ENCODE data around the gene PYGM. TPM values are rescaled to one million over a fixed set of nuclear protein-coding genes. Genes with fewer than 3 reads are reported as not detected.

Gene PYGM
- polyA plus RNA-seq, 1 donor from 2014 or later = 2.0 TPM

- Mint-ChIP-seq H3K36me3 (peaks cover 4% of the 10 kb centered on the region), H3K4me3 (peak overlapping the region; percentile 93 to 99 (median 96)), H3K27me3 (no peaks in the 10 kb centered on the region), H3K9me3 (no peaks in the 10 kb centered on the region), H3K27ac (peak overlapping the region; percentile 98 to 100 (median 99)), H3K4me1 (peaks cover 2 to 24% (median 19%) of the 10 kb centered on the region in 3 donors)
Observed at GRCh38 chr11:64745189-64745520, 14.6 kb downstream of the PYGM start.

GRCh38 chr11:64744544-64745188, 15.1 kb downstream of the PYGM start:
- Mint-ChIP-seq H3K4me1 (peaks cover 0 to 23% (median 18%) of the 10 kb centered on the region in 3 donors), H3K9me3 (no peaks in the 10 kb centered on the region), H3K4me3 (peak overlapping the region; percentile 96 to 100 (median 98)), H3K27ac (peak overlapping the region; percentile 99 to 100 (median 99)), H3K36me3 (peaks cover 4% of the 10 kb centered on the region), H3K27me3 (no peaks in the 10 kb centered on the region)

- no peaks in the 10 kb centered on the region for H3K9me3 Mint-ChIP-seq
- H3K4me3 Mint-ChIP-seq = peak within 1 kb of the TSS; percentile 96 to 100 (median 98)
- H3K27ac Mint-ChIP-seq = peak within 1 kb of the TSS; percentile 99 to 100 (median 99)
- H3K36me3 Mint-ChIP-seq = peaks cover 3% of the 10 kb centered on the region
- peaks cover 0 to 25% (median 20%) of the 10 kb centered on the region in 3 donors for H3K4me1 Mint-ChIP-seq
- H3K27me3 Mint-ChIP-seq = no peaks in the 10 kb centered on the region
Observed at GRCh38 chr11:64743591-64744543, 15.9 kb downstream of the PYGM start, which contains the start of gene RASGRP2. RASGRP2 (minus strand) TSS chr11:64744142; CDS start chr11:64742866, 1,276 bp downstream.

GRCh38 chr11:64742889-64743590, 16.7 kb downstream of the PYGM start:
- Mint-ChIP-seq H3K36me3 (peaks cover 2% of the 10 kb centered on the region), H3K4me3 (peak overlapping the region; percentile 96 to 100 (median 98)), H3K4me1 (peaks cover 0 to 25% (median 17%) of the 10 kb centered on the region in 3 donors), H3K9me3 (no peaks in the 10 kb centered on the region), H3K27ac (peak overlapping the region in 2 of 3 donors; percentile 98 to 99), H3K27me3 (no peaks in the 10 kb centered on the region)

- no peaks in the 10 kb centered on the region for H3K9me3 Mint-ChIP-seq
- H3K36me3 Mint-ChIP-seq = peaks cover 2% of the 10 kb centered on the region
- H3K27ac Mint-ChIP-seq = peak overlapping the region; percentile 85 to 94 (median 90)
- H3K27me3 Mint-ChIP-seq = no peaks in the 10 kb centered on the region
- peaks cover 0 to 24% (median 15%) of the 10 kb centered on the region in 3 donors for H3K4me1 Mint-ChIP-seq
- H3K4me3 Mint-ChIP-seq = peak overlapping the region; percentile 88 to 100 (median 93)
Observed at GRCh38 chr11:64742087-64742888, 17.5 kb downstream of the PYGM start.

- H3K4me3 Mint-ChIP-seq = peak overlapping the region; percentile 88 to 100 (median 93)
- peaks cover 2% of the 10 kb centered on the region for H3K36me3 Mint-ChIP-seq
- H3K4me1 Mint-ChIP-seq = peaks cover 0 to 22% (median 15%) of the 10 kb centered on the region in 3 donors
- peak overlapping the region; percentile 23 to 94 (median 90) for H3K27ac Mint-ChIP-seq
- no peaks in the 10 kb centered on the region for H3K9me3 Mint-ChIP-seq
- no peaks in the 10 kb centered on the region for H3K27me3 Mint-ChIP-seq
Observed at GRCh38 chr11:64741375-64742086, 18.2 kb downstream of the PYGM start.

GRCh38 chr11:64739871-64740270, 19.9 kb downstream of the PYGM start:
- H3K9me3 Mint-ChIP-seq = no peaks in the 10 kb centered on the region
- H3K27me3 Mint-ChIP-seq = no peaks in the 10 kb centered on the region
- H3K4me1 Mint-ChIP-seq = peaks cover 2 to 23% (median 13%) of the 10 kb centered on the region in 3 donors
- peak overlapping the region in 1 of 3 donors; percentile 73 for H3K27ac Mint-ChIP-seq
- peaks cover 2% of the 10 kb centered on the region for H3K36me3 Mint-ChIP-seq
- peak overlapping the region in 1 of 4 donors; percentile 88 for H3K4me3 Mint-ChIP-seq

- H3K27me3 Mint-ChIP-seq = no peaks in the 10 kb centered on the region
- H3K4me3 Mint-ChIP-seq = peak overlapping the region in 1 of 4 donors; percentile 53
- H3K27ac Mint-ChIP-seq = peak overlapping the region in 1 of 3 donors; percentile 76
- H3K36me3 Mint-ChIP-seq = peaks cover 4% of the 10 kb centered on the region
- no peaks in the 10 kb centered on the region for H3K9me3 Mint-ChIP-seq
- H3K4me1 Mint-ChIP-seq = peaks cover 12 to 26% (median 17%) of the 10 kb centered on the region in 3 donors
Observed at GRCh38 chr11:64736654-64737053, 23.1 kb downstream of the PYGM start.

- peaks cover 4% of the 10 kb centered on the region for H3K36me3 Mint-ChIP-seq
- H3K27me3 Mint-ChIP-seq = no peaks in the 10 kb centered on the region
- H3K4me3 Mint-ChIP-seq = peak overlapping the region in 2 of 4 donors; percentile 20 to 53
- H3K4me1 Mint-ChIP-seq = peaks cover 9 to 22% (median 19%) of the 10 kb centered on the region in 3 donors
- peak overlapping the region in 1 of 3 donors; percentile 76 for H3K27ac Mint-ChIP-seq
- H3K9me3 Mint-ChIP-seq = no peaks in the 10 kb centered on the region
Observed at GRCh38 chr11:64735725-64736259, 24.0 kb downstream of the PYGM start.

- Mint-ChIP-seq H3K4me3 (peak overlapping the region in 1 of 4 donors; percentile 32), H3K9me3 (no peaks in the 10 kb centered on the region), H3K4me1 (peaks cover 4 to 19% (median 18%) of the 10 kb centered on the region in 3 donors), H3K36me3 (peaks cover 2% of the 10 kb centered on the region), H3K27me3 (no peaks in the 10 kb centered on the region), H3K27ac (peak overlapping the region in 1 of 3 donors; percentile 13)
Observed at GRCh38 chr11:64734811-64735724, 24.7 kb downstream of the PYGM start.

GRCh38 chr11:64731601-64732000, 28.2 kb downstream of the PYGM start:
- Mint-ChIP-seq H3K9me3 (no peaks in the 10 kb centered on the region), H3K36me3 (peaks cover 7% of the 10 kb centered on the region), H3K4me1 (peaks cover 2 to 19% (median 16%) of the 10 kb centered on the region in 3 donors), H3K27me3 (no peaks in the 10 kb centered on the region), H3K4me3 (no peak overlapping the region), H3K27ac (peak overlapping the region in 1 of 3 donors; percentile 67)

- H3K36me3 Mint-ChIP-seq = peaks cover 7% of the 10 kb centered on the region
- H3K4me1 Mint-ChIP-seq = peaks cover 2 to 18% (median 17%) of the 10 kb centered on the region in 3 donors
- H3K4me3 Mint-ChIP-seq = no peak overlapping the region
- H3K27ac Mint-ChIP-seq = no peak overlapping the region
- H3K27me3 Mint-ChIP-seq = no peaks in the 10 kb centered on the region
- H3K9me3 Mint-ChIP-seq = no peaks in the 10 kb centered on the region
Observed at GRCh38 chr11:64729851-64730382, 29.9 kb downstream of the PYGM start.
